ENCODE measurements around the gene ATP9B.

Gene ATP9B

GRCh38 chr18:79058007-79058406 lies 11.2 kb upstream of the ATP9B start:
- no peak overlapping the region for H3K27ac ChIP-seq
- TF ChIP-seq CTCF (IDR thresholded peaks at IDR 0.05): no peak
- no peak for TF ChIP-seq ZFX (IDR thresholded peaks at IDR 0.05; ENCODE audit: borderline replicate concordance)

- no peak for TF ChIP-seq ZFX (IDR thresholded peaks at IDR 0.05; ENCODE audit: borderline replicate concordance)
- no peak for TF ChIP-seq CTCF (IDR thresholded peaks at IDR 0.05)
Observed at GRCh38 chr18:79062806-79063205, 6.4 kb upstream of the ATP9B start.

GRCh38 chr18:79064228-79064627 lies 5.0 kb upstream of the ATP9B start:
- no peak overlapping the region for H3K27ac ChIP-seq
- no peak for TF ChIP-seq CTCF (IDR thresholded peaks at IDR 0.05)
- TF ChIP-seq ZFX (IDR thresholded peaks at IDR 0.05; ENCODE audit: borderline replicate concordance): no peak

More at GRCh38 chr18:79062806-79063205, 6.4 kb upstream of the ATP9B start:
- H3K27ac ChIP-seq: no peak overlapping the region

- no peak overlapping the region for H3K27ac ChIP-seq
- TF ChIP-seq ZFX (IDR thresholded peaks at IDR 0.05; ENCODE audit: borderline replicate concordance) (no peak), CTCF (IDR thresholded peaks at IDR 0.05) (no peak)
Observed at GRCh38 chr18:79065802-79066201, 3.4 kb upstream of the ATP9B start.

GRCh38 chr18:79067611-79068010 lies 1.6 kb upstream of the ATP9B start:
- H3K27ac ChIP-seq: no peak overlapping the region
- TF ChIP-seq CTCF (IDR thresholded peaks at IDR 0.05) (no peak), ZFX (IDR thresholded peaks at IDR 0.05; ENCODE audit: borderline replicate concordance) (no peak)

GRCh38 chr18:79068341-79068936 lies 755 bp upstream of the ATP9B start:
- peak overlapping the region; percentile 76 for H3K27ac ChIP-seq
- no peak for TF ChIP-seq ZFX (IDR thresholded peaks at IDR 0.05; ENCODE audit: borderline replicate concordance)
- no peak for TF ChIP-seq CTCF (IDR thresholded peaks at IDR 0.05)

- TF ChIP-seq ZFX (IDR thresholded peaks at IDR 0.05; ENCODE audit: borderline replicate concordance) (no peak), CTCF (IDR thresholded peaks at IDR 0.05) (no peak)
- peak overlapping the region; percentile 76 for H3K27ac ChIP-seq
Observed at GRCh38 chr18:79069717-79070151, 540 bp downstream of the ATP9B start.
